ENCODE data around the gene KAT2A. TPM values are rescaled to one million over a fixed set of nuclear protein-coding genes. Genes with fewer than 3 reads are reported as not detected.
A peak's percentile ranks its signal among the peaks of the same experiment; 100 is the strongest.

Gene KAT2A
- total RNA-seq, 1 experiment from 2014 or later = 43.5 TPM

DNA sequence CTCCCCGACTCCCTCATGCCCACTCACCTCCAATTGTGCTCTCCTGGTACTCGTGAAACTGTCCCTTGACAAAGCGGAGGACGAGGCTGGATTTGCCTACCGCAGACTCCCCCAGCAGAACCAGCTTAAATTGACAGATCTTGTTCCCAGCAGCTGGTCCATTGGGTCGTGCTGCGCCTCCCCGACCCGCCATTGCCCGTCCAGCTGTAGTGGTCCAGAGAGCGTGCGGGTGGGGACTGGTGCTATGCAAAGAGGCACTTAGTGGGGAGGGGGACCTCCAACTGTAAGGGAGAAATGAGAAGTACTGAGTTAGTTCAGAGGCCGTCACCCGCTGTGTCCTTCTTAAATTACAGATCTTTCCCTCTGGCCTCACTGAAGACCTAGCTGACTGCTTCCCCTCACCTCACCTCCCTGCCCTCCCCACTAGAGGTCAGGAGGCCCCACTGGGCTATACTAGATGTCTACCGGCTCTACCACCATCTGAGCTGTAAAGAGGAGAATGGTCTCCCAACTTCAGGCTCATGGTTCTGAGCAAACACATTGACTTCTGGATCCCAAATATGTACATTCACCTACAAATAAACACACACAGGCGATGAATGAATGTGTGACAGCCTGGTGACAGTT is 9.3 kb upstream of the KAT2A start:
- no peak overlapping the region for H3K23ac ChIP-seq (ENCODE audit: insufficient read length, low read depth, low read length)
- H3K27ac ChIP-seq (ENCODE audit: insufficient read length, low read depth, low read length) = no peak overlapping the region
- no peak overlapping the region for H3K9ac ChIP-seq (ENCODE audit: extremely low read depth, insufficient read length, low read length)
- H3K27ac Mint-ChIP-seq = peak overlapping the region in 2 of 3 experiments; percentile 72 to 89; a peak in 3 of 7 replicates
- no peaks in the 10 kb centered on the region for H3K4me1 ChIP-seq (ENCODE audit: insufficient read depth, low read length)
- H4K91ac ChIP-seq (ENCODE audit: insufficient read length, low read depth, low read length) = no peak overlapping the region
- no peak overlapping the region for H2BK20ac ChIP-seq (ENCODE audit: low read depth, low read length, poor library complexity, severe bottlenecking)
- no peak overlapping the region for H3K14ac ChIP-seq (ENCODE audit: insufficient read depth, low read length)
- H3K36me3 Mint-ChIP-seq (ENCODE audit: insufficient read depth in 1 of 3, low read depth in 3 of 3) = peaks cover 19 to 58% (median 50%) of the 10 kb centered on the region in 3 experiments; a peak in 6 of 7 replicates
- H2AK5ac ChIP-seq (ENCODE audit: insufficient read length, low read length) = no peak overlapping the region
- peaks cover 3% of the 10 kb centered on the region for H3K79me1 ChIP-seq (ENCODE audit: insufficient read depth, low read depth, low read length, poor library complexity, severe bottlenecking)
- no peak overlapping the region for H2BK15ac ChIP-seq (ENCODE audit: low read depth, low read length)
- no peak overlapping the region for H3K4me2 ChIP-seq (ENCODE audit: insufficient read depth, insufficient read length, low read length)
- no peak overlapping the region for H3T11ph ChIP-seq (ENCODE audit: low read length)
- H3K9me3 ChIP-seq (ENCODE audit: control insufficient read depth, low read depth, low read length) = no peaks in the 10 kb centered on the region
- H3K9me3 Mint-ChIP-seq = no peaks in the 10 kb centered on the region
- TF ChIP-seq, protein P1, sequence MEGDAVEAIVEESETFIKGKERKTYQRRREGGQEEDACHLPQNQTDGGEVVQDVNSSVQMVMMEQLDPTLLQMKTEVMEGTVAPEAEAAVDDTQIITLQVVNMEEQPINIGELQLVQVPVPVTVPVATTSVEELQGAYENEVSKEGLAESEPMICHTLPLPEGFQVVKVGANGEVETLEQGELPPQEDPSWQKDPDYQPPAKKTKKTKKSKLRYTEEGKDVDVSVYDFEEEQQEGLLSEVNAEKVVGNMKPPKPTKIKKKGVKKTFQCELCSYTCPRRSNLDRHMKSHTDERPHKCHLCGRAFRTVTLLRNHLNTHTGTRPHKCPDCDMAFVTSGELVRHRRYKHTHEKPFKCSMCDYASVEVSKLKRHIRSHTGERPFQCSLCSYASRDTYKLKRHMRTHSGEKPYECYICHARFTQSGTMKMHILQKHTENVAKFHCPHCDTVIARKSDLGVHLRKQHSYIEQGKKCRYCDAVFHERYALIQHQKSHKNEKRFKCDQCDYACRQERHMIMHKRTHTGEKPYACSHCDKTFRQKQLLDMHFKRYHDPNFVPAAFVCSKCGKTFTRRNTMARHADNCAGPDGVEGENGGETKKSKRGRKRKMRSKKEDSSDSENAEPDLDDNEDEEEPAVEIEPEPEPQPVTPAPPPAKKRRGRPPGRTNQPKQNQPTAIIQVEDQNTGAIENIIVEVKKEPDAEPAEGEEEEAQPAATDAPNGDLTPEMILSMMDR (conservative IDR thresholded peaks at IDR 0.05) = peak; percentile 40; the same call in 1 of the 3 replicates
- H3K4me1 Mint-ChIP-seq = peaks cover 18% of the 10 kb centered on the region in 2 experiments
- no peak overlapping the region; a peak in 1 of 5 replicates for H3K4me3 Mint-ChIP-seq
- no peak overlapping the region for H2BK120ac ChIP-seq (ENCODE audit: low read depth, low read length, poor library complexity, severe bottlenecking)
- WGBS (ENCODE audit: extremely low coverage, insufficient read length, low lambda C conversion rate) = no CpG with 5 or more reads among the region's 16 CpGs
- H2BK5ac ChIP-seq (ENCODE audit: insufficient read length, low read length) = no peak overlapping the region
- no peaks in the 10 kb centered on the region for H3K23me2 ChIP-seq (ENCODE audit: insufficient read length, low read depth, low read length, poor library complexity, severe bottlenecking)
- no peak overlapping the region for H4K5ac ChIP-seq (ENCODE audit: insufficient read length, low read depth, low read length)
- peaks cover 2% of the 10 kb centered on the region; the same call in 1 of the 2 replicates for H3K79me2 ChIP-seq (ENCODE audit: insufficient read depth, low read length)
- no peak overlapping the region for H2AFZ ChIP-seq (ENCODE audit: low read length)
- no peak overlapping the region for H4K8ac ChIP-seq (replicated peaks; ENCODE audit: insufficient read length, low read depth, low read length)
- H3K27me3 Mint-ChIP-seq (ENCODE audit: low read depth) = no peaks in the 10 kb centered on the region
- H3K18ac ChIP-seq (ENCODE audit: insufficient read length, low read depth, low read length) = no peak overlapping the region
- H4K20me1 ChIP-seq (ENCODE audit: control insufficient read depth, insufficient read depth, insufficient read length) = no peaks in the 10 kb centered on the region
- H2BK12ac ChIP-seq (ENCODE audit: insufficient read length, low read depth, low read length) = no peak overlapping the region
- no peak overlapping the region for H3K4ac ChIP-seq (ENCODE audit: low read depth, low read length)
- no peak for DNase-seq
- H3K27me3 ChIP-seq (ENCODE audit: insufficient read depth, low read length) = peaks cover 2% of the 10 kb centered on the region; the same call in 1 of the 2 replicates
- no peak overlapping the region for H3K56ac ChIP-seq (ENCODE audit: insufficient read length, low read depth, low read length)
